Measurements from ENCODE around the gene NR1D1. TPM values are rescaled to one million over a fixed set of nuclear protein-coding genes. Genes with fewer than 3 reads are reported as not detected.

NR1D1 gene
- total and polyA plus RNA-seq, 2 of the 13 experiments (the other 11 are each of a cell fraction or from before 2014, with no cell fraction given), result 2.1 to 2.7 TPM

DNA sequence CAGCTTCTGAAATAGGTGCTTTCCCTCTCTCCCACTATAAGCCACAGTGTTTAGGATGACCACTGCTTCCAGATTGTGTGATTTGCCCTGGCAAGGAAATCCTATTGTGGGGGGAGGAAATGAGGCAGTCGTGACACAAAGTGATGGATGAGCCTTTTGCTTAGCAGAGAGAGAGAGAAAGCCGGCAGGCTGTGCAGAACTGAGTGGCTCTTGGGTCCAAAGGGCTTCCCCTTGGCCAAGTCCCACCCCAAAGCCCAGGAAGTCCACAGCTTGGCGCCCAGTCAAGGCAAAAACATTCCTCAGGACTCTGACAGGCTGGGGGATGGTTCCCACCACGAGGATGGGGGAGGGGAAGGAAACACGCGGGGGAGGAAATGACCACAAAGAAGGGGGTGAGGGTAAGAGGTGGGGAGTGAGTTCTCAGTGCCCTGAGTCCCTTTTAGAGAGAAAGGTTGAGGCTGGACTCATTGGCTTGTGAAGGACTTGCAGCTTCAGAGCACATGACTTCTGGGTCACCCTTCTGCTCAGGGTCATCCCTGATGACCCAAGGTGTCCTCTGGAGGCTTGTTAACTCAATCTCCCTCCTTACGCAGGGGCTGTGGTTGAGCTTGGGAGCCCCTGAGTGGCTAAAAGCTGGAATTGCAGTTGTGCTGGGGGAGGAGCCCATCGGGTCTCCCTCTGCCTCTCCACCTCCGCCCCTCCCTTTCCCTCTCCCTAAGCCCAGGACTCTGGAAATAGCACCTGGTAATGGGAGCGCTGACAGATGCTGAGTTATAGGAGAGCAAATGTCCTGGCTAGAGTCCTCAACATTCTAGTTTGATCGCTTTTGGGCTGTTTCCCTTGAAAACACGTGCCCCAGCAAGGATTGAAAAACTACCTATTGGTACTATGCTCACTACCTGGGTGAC is 11.1 kb upstream of the NR1D1 start (continued):
- TF ChIP-seq NR2C2 (CRISPR knock-in tag; IDR thresholded peaks at IDR 0.05; ENCODE audit: borderline replicate concordance), result peak; percentile 64
- TF ChIP-seq, protein P1, sequence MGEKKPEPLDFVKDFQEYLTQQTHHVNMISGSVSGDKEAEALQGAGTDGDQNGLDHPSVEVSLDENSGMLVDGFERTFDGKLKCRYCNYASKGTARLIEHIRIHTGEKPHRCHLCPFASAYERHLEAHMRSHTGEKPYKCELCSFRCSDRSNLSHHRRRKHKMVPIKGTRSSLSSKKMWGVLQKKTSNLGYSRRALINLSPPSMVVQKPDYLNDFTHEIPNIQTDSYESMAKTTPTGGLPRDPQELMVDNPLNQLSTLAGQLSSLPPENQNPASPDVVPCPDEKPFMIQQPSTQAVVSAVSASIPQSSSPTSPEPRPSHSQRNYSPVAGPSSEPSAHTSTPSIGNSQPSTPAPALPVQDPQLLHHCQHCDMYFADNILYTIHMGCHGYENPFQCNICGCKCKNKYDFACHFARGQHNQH (CRISPR knock-in tag; IDR thresholded peaks at IDR 0.05), result peak; percentile 71
- TF ChIP-seq ZNF780A (CRISPR knock-in tag; IDR thresholded peaks at IDR 0.05), result no peak
- 0 out of 2 replicates have a peak, but pooled peaks have one; percentile 46 for TF ChIP-seq ZFP37 (CRISPR knock-in tag; IDR thresholded peaks at IDR 0.05; ENCODE audit: borderline replicate concordance)
- TF ChIP-seq TOE1 (CRISPR knock-in tag; IDR thresholded peaks at IDR 0.05), result peak; percentile 87; the same call in 1 of the 2 replicates
- TF ChIP-seq HOXA3 (CRISPR knock-in tag; IDR thresholded peaks at IDR 0.05), result peak; percentile 41; the same call in 1 of the 2 replicates
- TF ChIP-seq RFX1 (IDR thresholded peaks at IDR 0.05), result no peak
- no peak for TF ChIP-seq ZBTB43 (CRISPR knock-in tag; conservative IDR thresholded peaks at IDR 0.05)
- 0 out of 2 replicates have a peak, but pooled peaks have one; percentile 18 for TF ChIP-seq ZC3H4 (CRISPR knock-in tag; IDR thresholded peaks at IDR 0.05; ENCODE audit: borderline replicate concordance)
- TF ChIP-seq HDAC6 (IDR thresholded peaks at IDR 0.05; ENCODE audit: low read depth, low read length), result no peak
- peak; percentile 71 for TF ChIP-seq ZNF644 (CRISPR knock-in tag; IDR thresholded peaks at IDR 0.05; ENCODE audit: low read depth)
- TF ChIP-seq CREB3 (CRISPR knock-in tag; IDR thresholded peaks at IDR 0.05), result 0 out of 2 replicates have a peak, but pooled peaks have one; percentile 10
- peak; percentile 79; the same call in 1 of the 2 replicates for TF ChIP-seq KDM5B (CRISPR knock-in tag; IDR thresholded peaks at IDR 0.05; ENCODE audit: borderline replicate concordance)
- TF ChIP-seq ZNF556 (CRISPR knock-in tag; IDR thresholded peaks at IDR 0.05; ENCODE audit: borderline replicate concordance), result peak; percentile 71; the same call in 1 of the 2 replicates
- TF ChIP-seq U2AF2 (IDR thresholded peaks at IDR 0.05; ENCODE audit: low read depth, low read length), result no peak
- TF ChIP-seq MIER2 (CRISPR knock-in tag; IDR thresholded peaks at IDR 0.05), result no peak
- TF ChIP-seq MTA1 (CRISPR knock-in tag; IDR thresholded peaks at IDR 0.05; ENCODE audit: borderline replicate concordance), result peak; percentile 92; the same call in 1 of the 2 replicates
- no peak for TF ChIP-seq ZNF333 (CRISPR knock-in tag; IDR thresholded peaks at IDR 0.05; ENCODE audit: borderline replicate concordance)
- TF ChIP-seq SKI (IDR thresholded peaks at IDR 0.05; ENCODE audit: partially characterized antibody), result peak; percentile 7
- peak; percentile 56 for TF ChIP-seq ZNF547 (CRISPR knock-in tag; IDR thresholded peaks at IDR 0.05)
- peak; percentile 59; the same call in 1 of the 2 replicates for TF ChIP-seq GATAD1 (CRISPR knock-in tag; IDR thresholded peaks at IDR 0.05)
- no peak for TF ChIP-seq CBX2 (IDR thresholded peaks at IDR 0.05; ENCODE audit: low read depth, low read length)
- no peak for TF ChIP-seq CBX2 (CRISPR knock-in tag; IDR thresholded peaks at IDR 0.05; ENCODE audit: low read depth)
- TF ChIP-seq, protein P2, sequence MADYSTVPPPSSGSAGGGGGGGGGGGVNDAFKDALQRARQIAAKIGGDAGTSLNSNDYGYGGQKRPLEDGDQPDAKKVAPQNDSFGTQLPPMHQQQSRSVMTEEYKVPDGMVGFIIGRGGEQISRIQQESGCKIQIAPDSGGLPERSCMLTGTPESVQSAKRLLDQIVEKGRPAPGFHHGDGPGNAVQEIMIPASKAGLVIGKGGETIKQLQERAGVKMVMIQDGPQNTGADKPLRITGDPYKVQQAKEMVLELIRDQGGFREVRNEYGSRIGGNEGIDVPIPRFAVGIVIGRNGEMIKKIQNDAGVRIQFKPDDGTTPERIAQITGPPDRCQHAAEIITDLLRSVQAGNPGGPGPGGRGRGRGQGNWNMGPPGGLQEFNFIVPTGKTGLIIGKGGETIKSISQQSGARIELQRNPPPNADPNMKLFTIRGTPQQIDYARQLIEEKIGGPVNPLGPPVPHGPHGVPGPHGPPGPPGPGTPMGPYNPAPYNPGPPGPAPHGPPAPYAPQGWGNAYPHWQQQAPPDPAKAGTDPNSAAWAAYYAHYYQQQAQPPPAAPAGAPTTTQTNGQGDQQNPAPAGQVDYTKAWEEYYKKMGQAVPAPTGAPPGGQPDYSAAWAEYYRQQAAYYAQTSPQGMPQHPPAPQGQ (CRISPR knock-in tag; IDR thresholded peaks at IDR 0.05; ENCODE audit: borderline replicate concordance), result peak; percentile 90; the same call in 1 of the 2 replicates
- no peak for TF ChIP-seq SCMH1 (CRISPR knock-in tag; IDR thresholded peaks at IDR 0.05; ENCODE audit: borderline replicate concordance)
